ENCODE measurements around the gene CORO1A. TPM values are rescaled to one million over a fixed set of nuclear protein-coding genes. Genes with fewer than 3 reads are reported as not detected.
"Not testable (repeated sequence)": the region's sequence is repeated elsewhere in the genome, so short reads cannot be mapped to it uniquely, and the experiment has no call there.

Gene CORO1A
- total RNA-seq, 3 donors from 2014 or later, result 24.4 to 30.9 (median 24.9) TPM

DNA sequence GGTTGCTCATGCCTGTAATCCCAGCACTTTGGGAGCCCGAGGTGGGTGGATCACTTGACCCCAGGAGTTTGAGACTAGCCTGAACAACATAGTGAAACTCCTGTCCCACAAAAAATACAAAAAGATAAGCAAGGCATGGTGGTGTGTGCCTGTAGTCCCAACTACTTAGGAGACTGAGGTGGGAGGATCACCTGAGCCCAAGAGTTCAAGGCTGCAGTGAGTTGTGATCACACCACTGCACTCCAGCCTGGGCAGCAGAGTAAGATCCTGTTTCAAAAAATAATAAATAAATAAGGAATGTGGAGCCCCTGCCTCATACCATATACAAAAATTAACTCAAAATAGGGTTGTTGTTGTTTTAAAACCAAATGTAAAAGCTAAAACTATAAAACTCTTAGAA is 26.2 kb upstream of the CORO1A start:
- no peak overlapping the region for H3K4me3 ChIP-seq
- H3K27ac ChIP-seq, result no peak overlapping the region
- no peaks in the 10 kb centered on the region for H3K36me3 ChIP-seq
- H3K4me1 ChIP-seq, result no peaks in the 10 kb centered on the region
- intact Hi-C loops (cut with DNase I; ENCODE audit: low total_unique reads), result no loop called here
- H3K9me3 ChIP-seq, result no peaks in the 10 kb centered on the region
- H3K27me3 ChIP-seq, result no peaks in the 10 kb centered on the region
- no peak for DNase-seq (ENCODE audit: low spot score in 2 of 2)
- TF ChIP-seq POLR2AphosphoS5 (IDR thresholded peaks at IDR 0.05), result no peak
- TF ChIP-seq CTCF (IDR thresholded peaks at IDR 0.05), result no peak
- no peak for TF ChIP-seq POLR2A (IDR thresholded peaks at IDR 0.05)

DNA sequence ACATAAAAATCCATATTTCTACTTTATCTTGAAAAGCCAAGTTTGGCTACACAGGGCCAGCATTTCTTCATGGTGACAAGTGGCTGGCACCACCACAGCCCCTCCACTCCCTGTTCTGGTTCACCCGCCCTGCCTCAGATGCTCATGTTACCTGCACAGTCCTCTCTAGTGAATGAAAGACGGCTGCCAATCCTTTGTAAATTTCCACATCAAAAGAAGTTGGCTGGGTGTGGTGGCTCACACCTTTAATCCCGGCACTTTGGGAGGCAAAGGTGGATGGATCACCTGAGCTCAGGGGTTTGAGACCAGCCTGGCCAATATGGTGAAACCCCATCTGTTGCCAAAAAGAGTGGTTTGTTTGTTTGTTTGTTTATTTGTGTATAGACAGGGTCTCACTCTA is 19.9 kb upstream of the CORO1A start:
- no peak overlapping the region for H3K4me3 ChIP-seq
- intact Hi-C loops (cut with DNase I; ENCODE audit: low total_unique reads), result no loop called here
- TF ChIP-seq CTCF (IDR thresholded peaks at IDR 0.05) (no peak), POLR2AphosphoS5 (IDR thresholded peaks at IDR 0.05) (no peak), POLR2A (IDR thresholded peaks at IDR 0.05) (no peak)
- no peak overlapping the region for H3K27ac ChIP-seq
- no peaks in the 10 kb centered on the region for H3K36me3 ChIP-seq
- H3K4me1 ChIP-seq, result no peaks in the 10 kb centered on the region
- H3K27me3 ChIP-seq, result no peaks in the 10 kb centered on the region
- DNase-seq (ENCODE audit: low spot score in 2 of 2), result no peak
- no peaks in the 10 kb centered on the region for H3K9me3 ChIP-seq

GRCh38 chr16:30166202-30166902 is 17.1 kb upstream of the CORO1A start:
- no peak overlapping the region for H3K4me3 ChIP-seq
- no peaks in the 10 kb centered on the region for H3K27me3 ChIP-seq
- H3K9me3 ChIP-seq, result no peaks in the 10 kb centered on the region
- no peaks in the 10 kb centered on the region for H3K36me3 ChIP-seq
- TF ChIP-seq POLR2A (IDR thresholded peaks at IDR 0.05) (no peak), CTCF (IDR thresholded peaks at IDR 0.05) (no peak), POLR2AphosphoS5 (IDR thresholded peaks at IDR 0.05) (no peak)
- no peaks in the 10 kb centered on the region for H3K4me1 ChIP-seq
- H3K27ac ChIP-seq, result no peak overlapping the region
- DNase-seq (ENCODE audit: low spot score in 2 of 2), result no peak
- intact Hi-C loops (cut with DNase I; ENCODE audit: low total_unique reads), result no loop called here

DNA sequence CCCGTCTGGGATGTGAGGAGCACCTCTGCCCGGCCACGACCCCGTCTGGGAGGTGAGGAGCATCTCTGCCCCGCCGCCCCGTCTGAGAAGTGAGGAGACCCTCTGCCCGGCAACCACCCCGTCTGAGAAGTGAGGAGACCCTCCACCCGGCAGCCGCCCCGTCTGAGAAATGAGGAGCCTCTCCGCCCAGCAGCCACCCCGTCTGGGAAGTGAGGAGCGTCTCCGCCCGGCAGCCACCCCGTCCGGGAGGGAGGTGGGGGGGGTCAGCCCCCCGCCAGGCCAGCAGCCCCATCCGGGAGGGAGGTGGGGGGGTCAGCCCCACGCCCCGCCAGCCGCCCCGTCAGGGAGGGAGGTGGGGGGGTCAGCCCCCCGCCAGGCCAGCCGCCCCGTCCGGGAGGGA is 14.7 kb upstream of the CORO1A start:
- H3K27me3 ChIP-seq; H3K4me1 ChIP-seq; H3K4me3 ChIP-seq; intact Hi-C loops (cut with DNase I; ENCODE audit: low total_unique reads); DNase-seq (ENCODE audit: low spot score in 2 of 2); H3K36me3 ChIP-seq; H3K9me3 ChIP-seq; H3K27ac ChIP-seq: not testable (repeated sequence)

DNA sequence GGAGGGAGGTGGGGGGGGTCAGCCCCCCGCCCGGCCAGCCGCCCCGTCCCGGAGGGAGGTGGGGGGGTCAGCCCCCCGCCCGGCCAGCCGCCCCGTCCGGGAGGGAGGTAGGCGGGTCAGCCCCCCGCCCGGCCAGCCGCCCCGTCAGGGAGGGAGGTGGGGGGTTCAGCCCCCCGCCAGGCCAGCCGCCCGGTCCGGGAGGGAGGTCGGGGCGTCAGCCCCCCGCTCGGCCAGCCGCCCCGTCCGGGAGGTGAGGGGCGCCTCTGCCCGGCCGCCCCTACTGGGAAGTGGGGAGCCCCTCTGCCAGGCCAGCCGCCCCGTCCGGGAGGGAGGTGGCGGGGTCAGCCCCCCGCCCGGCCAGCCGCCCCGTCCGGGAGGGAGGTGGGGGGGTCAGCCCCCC is 14.0 kb upstream of the CORO1A start:
- H3K9me3 ChIP-seq; H3K27me3 ChIP-seq; H3K27ac ChIP-seq; H3K4me1 ChIP-seq; DNase-seq (ENCODE audit: low spot score in 2 of 2); H3K4me3 ChIP-seq; H3K36me3 ChIP-seq; intact Hi-C loops (cut with DNase I; ENCODE audit: low total_unique reads): not testable (repeated sequence)

DNA sequence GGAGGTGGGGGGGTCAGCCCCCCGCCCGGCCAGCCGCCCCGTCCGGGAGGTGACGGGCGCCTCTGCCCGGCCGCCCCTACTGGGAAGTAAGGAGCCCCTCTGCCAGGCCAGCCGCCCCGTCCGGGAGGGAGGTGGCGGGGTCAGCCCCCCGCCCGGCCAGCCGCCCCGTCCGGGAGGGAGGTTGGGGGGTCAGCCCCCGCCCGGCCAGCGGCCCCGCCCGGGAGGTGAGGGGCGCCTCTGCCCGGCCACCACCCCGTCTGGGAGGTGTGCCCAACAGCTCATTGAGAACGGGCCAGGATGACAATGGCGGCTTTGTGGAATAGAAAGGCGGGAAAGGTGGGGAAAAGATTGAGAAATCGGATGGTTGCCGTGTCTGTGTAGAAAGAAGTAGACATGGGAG is 13.3 kb upstream of the CORO1A start:
- H3K4me1 ChIP-seq; H3K9me3 ChIP-seq; H3K36me3 ChIP-seq; H3K27me3 ChIP-seq; DNase-seq (ENCODE audit: low spot score in 2 of 2); intact Hi-C loops (cut with DNase I; ENCODE audit: low total_unique reads); H3K27ac ChIP-seq: not testable (repeated sequence)
- H3K4me3 ChIP-seq, result peak overlapping the region in 1 of 3 donors; percentile 22

GRCh38 chr16:30173054-30173453 is 10.3 kb upstream of the CORO1A start:
- no peaks in the 10 kb centered on the region for H3K36me3 ChIP-seq
- H3K4me1 ChIP-seq, result no peaks in the 10 kb centered on the region
- no peak for DNase-seq (ENCODE audit: low spot score in 2 of 2)
- intact Hi-C loops (cut with DNase I; ENCODE audit: low total_unique reads), result no loop called here
- H3K4me3 ChIP-seq, result no peak overlapping the region
- H3K27me3 ChIP-seq, result no peaks in the 10 kb centered on the region
- H3K27ac ChIP-seq, result no peak overlapping the region
- TF ChIP-seq CTCF (IDR thresholded peaks at IDR 0.05) (no peak), POLR2A (IDR thresholded peaks at IDR 0.05) (no peak), POLR2AphosphoS5 (IDR thresholded peaks at IDR 0.05) (no peak)
- no peaks in the 10 kb centered on the region for H3K9me3 ChIP-seq

- H3K27me3 ChIP-seq; H3K4me3 ChIP-seq; H3K36me3 ChIP-seq; H3K27ac ChIP-seq; H3K9me3 ChIP-seq; intact Hi-C loops (cut with DNase I; ENCODE audit: low total_unique reads); DNase-seq (ENCODE audit: low spot score in 2 of 2); H3K4me1 ChIP-seq: not testable (repeated sequence)
These were observed 6.5 kb upstream of the CORO1A start for GRCh38 chr16:30176876-30177275.
